Stimulated activated naive CD8-positive, alpha-beta T cell treated with anti-CD3 and anti-CD28 coated beads, Interleukin-15, Interleukin-2, amounts not matched to agents 100 U/mL and 50 U/mL, for 24 hours (primary cell): ENCODE results near the gene FA2H.

Experiments
- ATAC-seq: fragments of 150-1000 bp; cut with Tn5 transposase; one replicate; pipeline ENCODE4 v1.10.0; 2021
- DNase-seq: peaks from one replicate; pipeline ENCODE4 v3.0.0; 2021

Gene FA2H

GRCh38 chr16:74744566-74744965 lies 30.1 kb downstream of the FA2H start:
- DNase-seq (no peak), ATAC-seq (no peak)

- DNase-seq = no peak
- no peak for ATAC-seq
Observed at GRCh38 chr16:74743668-74744299, 30.8 kb downstream of the FA2H start.

GRCh38 chr16:74743045-74743667 lies 31.5 kb downstream of the FA2H start:
- ATAC-seq (no peak), DNase-seq (no peak)

GRCh38 chr16:74742051-74742481 lies 32.6 kb downstream of the FA2H start:
- ATAC-seq = no peak
- no peak for DNase-seq

GRCh38 chr16:74740795-74741304 lies 33.8 kb downstream of the FA2H start:
- DNase-seq = no peak
- no peak for ATAC-seq

GRCh38 chr16:74739275-74739674 lies 35.3 kb downstream of the FA2H start:
- ATAC-seq = no peak
- DNase-seq = no peak

- ATAC-seq (no peak), DNase-seq (no peak)
Observed at GRCh38 chr16:74738816-74739215, 35.8 kb downstream of the FA2H start.

GRCh38 chr16:74738113-74738541 lies 36.5 kb downstream of the FA2H start:
- ATAC-seq (no peak), DNase-seq (no peak)

- no peak for DNase-seq
- ATAC-seq = no peak
Observed at GRCh38 chr16:74737521-74737920, 37.1 kb downstream of the FA2H start.

GRCh38 chr16:74736531-74737157 lies 38.0 kb downstream of the FA2H start:
- ATAC-seq = no peak

GRCh38 chr16:74735554-74735953 lies 39.1 kb downstream of the FA2H start:
- ATAC-seq = no peak
- DNase-seq = no peak

More at GRCh38 chr16:74736531-74737157, 38.0 kb downstream of the FA2H start:
- no peak for DNase-seq

- no peak for ATAC-seq
- DNase-seq = no peak
Observed at GRCh38 chr16:74735162-74735452, 39.5 kb downstream of the FA2H start.

GRCh38 chr16:74734361-74735161 lies 40.1 kb downstream of the FA2H start:
- ATAC-seq (no peak), DNase-seq (no peak)

- DNase-seq (no peak), ATAC-seq (no peak)
Observed at GRCh38 chr16:74732707-74733350, 41.8 kb downstream of the FA2H start.

- DNase-seq (no peak), ATAC-seq (no peak)
Observed at GRCh38 chr16:74731853-74732477, 42.7 kb downstream of the FA2H start.

- DNase-seq (no peak), ATAC-seq (no peak)
Observed at GRCh38 chr16:74729783-74730683, 44.6 kb downstream of the FA2H start.

- DNase-seq = no peak
- ATAC-seq = no peak
Observed at GRCh38 chr16:74727903-74728302, 46.7 kb downstream of the FA2H start.

GRCh38 chr16:74726716-74727115 lies 47.9 kb downstream of the FA2H start:
- ATAC-seq = peak; percentile 38
- peak; percentile 55 for DNase-seq

- no peak for ATAC-seq
- DNase-seq = no peak
Observed at GRCh38 chr16:74725651-74726455, 48.8 kb downstream of the FA2H start.
